ENCODE measurements around the gene VTN.
A peak's percentile ranks its signal among the peaks of the same experiment; 100 is the strongest.

The VTN gene

GRCh38 chr17:28368306-28368831 is 1.7 kb downstream of the VTN start:
- DNase-seq (ENCODE audit: low read depth), result no peak

GRCh38 chr17:28367641-28368305 is 2.3 kb downstream of the VTN start:
- no peak for DNase-seq (ENCODE audit: low read depth)

DNA sequence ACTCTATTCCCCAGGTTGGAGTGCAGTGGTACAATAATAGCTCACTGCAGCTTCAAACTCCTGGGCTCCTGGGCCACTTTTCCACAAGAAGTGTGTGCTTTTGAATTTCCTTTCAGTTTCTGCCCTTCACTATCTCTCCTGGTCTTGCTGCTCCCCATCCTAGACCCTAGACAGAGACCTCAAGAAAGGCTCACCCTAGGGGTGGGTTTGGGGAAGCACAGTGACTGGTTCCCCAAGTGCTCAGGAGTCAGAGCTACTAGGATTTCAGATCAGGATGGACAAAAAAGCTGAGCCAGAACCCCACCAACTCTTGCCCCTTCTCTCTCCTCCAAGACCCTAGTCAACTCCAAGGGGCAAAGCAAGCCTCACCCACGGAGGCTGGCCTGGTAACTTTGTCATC is 3.5 kb downstream of the VTN start:
- no peak for DNase-seq (ENCODE audit: low read depth)

DNA sequence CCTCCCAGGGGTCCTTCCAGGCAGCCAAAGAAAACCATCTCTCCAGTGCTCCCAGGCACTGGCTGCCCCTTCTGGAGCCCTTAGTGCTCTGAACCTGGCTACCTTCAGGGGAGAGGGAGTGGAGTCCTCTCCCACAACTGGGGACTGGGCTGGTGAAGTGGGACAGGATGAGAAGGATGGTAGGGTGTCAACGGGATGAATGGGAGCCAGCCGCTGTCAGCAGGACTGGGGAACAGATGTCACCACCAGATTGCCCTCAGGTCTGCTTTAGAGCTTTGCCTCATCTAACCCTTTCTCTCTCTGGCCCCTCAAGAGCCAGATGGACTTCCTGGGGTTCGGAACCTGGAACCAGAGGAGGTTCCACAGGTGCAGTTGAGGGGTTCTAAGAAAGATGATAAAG is 4.6 kb downstream of the VTN start:
- DNase-seq (ENCODE audit: low read depth), result no peak

DNA sequence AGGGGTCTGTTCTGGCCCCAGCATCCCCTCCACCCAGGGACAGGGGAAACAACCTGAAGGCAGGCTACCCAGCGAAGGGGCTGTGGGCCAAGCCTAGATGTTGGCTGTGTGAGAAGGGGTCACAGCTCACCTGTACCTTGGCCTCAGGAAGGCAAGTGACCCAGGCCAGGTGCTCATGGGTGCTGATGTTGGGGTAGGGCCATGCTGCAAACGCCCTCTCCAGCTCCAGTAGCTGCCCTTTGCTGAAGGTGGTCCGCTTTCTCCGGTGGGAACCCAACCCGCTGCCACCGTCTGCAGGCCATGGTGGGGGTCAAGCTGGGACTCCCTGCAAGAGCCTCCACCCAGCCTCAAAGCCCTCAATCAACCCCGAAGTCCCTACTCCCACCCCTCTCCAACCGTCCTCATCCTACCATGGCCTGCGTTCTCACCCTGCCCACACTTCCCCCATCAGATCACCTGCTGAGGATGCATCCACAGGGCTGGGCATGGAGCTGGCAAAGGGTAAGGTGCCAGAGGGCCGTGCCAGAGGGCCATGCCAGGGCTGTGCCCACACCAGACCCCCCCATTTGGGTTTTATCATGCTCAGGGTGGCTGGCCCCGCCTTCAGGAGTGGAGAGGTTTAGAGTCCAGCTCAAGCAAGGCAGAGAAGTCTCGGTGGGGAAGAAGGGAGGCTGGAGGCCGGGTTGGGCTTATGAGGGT is 5.3 kb downstream of the VTN start, which contains the start of gene SEBOX:
SEBOX (minus strand) TSS at position 535 of the 699 bp plus-strand sequence; CDS start at position 487, 48 bp downstream.
- no peak for DNase-seq (ENCODE audit: low read depth)

DNA sequence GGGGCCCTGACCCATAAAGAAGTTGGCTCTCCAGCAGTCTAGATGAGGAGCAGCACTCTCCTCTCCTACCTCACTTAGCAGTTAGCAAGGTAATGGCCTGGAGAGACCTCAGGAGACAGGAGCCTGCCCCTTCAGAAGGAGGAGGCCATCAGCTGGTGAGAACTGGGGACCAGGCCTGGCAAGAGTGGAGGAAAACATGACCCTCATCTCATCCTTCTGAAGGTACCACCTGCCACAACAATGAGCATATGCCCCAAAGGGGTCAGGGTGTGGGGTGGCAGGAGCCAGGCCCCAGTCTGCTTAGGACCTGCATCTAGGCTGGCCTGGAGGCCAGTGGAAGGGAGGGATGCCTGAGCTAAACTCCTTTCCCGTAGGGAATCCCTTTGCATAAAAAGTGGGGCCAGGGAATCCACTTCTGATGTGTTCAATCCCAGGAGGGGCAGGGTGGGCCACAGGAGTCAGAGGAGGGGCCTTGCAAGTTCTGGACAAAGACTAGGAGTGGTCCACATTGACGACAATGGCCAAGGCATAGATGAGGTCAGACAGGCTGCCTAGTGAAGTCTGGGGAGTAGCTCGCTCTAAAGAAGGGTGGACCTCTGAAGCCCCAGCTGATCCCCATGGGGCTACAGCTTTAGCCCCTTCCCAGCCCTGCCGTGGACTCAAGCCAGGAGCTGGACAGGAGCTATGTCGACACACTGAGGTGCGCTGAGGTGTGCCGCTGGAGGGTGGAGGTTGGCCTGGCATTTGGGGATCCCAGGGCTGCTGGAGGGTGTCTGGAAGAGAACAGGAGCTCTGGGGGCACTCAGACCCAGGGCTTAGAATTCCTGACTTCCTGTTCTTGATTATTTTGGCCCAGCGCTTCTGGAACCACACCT is 6.1 kb downstream of the VTN start:
- DNase-seq (ENCODE audit: low read depth), result no peak

- DNase-seq (ENCODE audit: low read depth), result no peak
Measured at GRCh38 chr17:28363186-28363585, 6.9 kb downstream of the VTN start.

- no peak for DNase-seq (ENCODE audit: low read depth)
Measured at GRCh38 chr17:28357901-28358197, 12.3 kb downstream of the VTN start.

DNA sequence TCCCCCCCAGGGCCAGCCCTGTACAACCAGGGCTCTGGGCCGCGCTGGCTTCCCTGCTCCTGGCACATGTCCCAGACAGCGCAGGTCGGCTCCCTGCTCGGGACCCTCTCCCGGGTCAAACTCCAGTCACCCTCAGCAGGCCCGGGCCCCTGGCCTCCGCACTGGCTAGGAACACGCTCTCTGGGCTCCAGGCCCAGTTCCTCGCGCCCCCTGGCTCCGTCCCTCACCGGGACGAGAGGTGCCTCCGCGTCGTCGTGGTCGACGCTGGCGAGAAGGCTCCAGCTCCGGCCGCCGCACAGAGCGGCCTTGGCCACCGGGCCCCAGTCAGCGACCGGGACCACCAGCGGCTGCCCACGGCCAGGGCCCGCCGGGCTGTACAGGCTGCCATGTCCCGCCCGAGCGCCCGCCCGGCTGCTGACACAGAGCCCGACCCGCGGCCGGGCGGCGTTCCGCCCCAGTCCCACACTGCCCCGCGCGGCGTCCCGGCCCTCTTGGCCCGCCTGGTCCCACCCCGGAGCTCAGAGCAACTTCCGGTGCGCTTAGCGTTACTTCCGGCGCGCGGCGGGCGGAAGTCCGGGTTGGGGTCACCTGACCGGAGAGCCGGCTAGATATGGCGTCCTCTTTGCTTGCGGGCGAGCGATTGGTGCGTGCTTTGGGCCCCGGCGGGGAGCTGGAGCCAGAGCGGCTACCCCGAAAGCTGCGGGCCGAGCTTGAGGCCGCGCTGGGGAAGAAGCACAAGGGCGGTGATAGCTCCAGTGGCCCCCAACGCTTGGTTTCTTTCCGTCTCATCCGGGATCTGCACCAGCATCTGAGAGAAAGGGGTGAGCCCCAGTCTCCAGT is 12.8 kb downstream of the VTN start, which contains the start of gene POLDIP2:
POLDIP2 (minus strand) TSS at position 467 of the 840 bp plus-strand sequence; CDS start at position 388, 79 bp downstream.
- DNase-seq (ENCODE audit: low read depth), result peak; percentile 92

DNA sequence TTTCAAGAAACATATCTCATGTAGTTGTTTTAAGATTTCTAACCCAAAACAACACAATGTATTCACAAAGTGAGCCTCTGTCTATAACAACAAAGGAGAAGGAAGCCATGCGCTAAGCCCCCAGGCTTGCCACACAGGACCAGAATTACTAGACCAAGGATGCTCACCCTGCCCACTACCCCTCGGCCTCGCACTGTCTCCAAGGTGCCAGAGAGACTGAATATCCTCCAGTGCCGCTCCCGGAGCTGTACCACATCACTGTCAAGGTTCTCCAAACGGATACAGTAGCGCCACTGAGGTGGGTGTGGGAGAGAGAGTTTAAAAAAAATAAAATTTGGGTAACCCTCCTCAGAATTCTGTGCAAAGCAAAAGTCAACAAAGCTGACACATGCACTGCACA is 19.8 kb downstream of the VTN start:
- DNase-seq (ENCODE audit: low read depth), result no peak

- DNase-seq (ENCODE audit: low read depth), result no peak
Measured at GRCh38 chr17:28348979-28349378, 21.1 kb downstream of the VTN start.

- no peak for DNase-seq (ENCODE audit: low read depth)
Measured at GRCh38 chr17:28347261-28347891, 22.7 kb downstream of the VTN start.

- no peak for DNase-seq (ENCODE audit: low read depth)
Measured at GRCh38 chr17:28346746-28347246, 23.3 kb downstream of the VTN start.

- no peak for DNase-seq (ENCODE audit: low read depth)
Measured at GRCh38 chr17:28346199-28346580, 23.9 kb downstream of the VTN start.

DNA sequence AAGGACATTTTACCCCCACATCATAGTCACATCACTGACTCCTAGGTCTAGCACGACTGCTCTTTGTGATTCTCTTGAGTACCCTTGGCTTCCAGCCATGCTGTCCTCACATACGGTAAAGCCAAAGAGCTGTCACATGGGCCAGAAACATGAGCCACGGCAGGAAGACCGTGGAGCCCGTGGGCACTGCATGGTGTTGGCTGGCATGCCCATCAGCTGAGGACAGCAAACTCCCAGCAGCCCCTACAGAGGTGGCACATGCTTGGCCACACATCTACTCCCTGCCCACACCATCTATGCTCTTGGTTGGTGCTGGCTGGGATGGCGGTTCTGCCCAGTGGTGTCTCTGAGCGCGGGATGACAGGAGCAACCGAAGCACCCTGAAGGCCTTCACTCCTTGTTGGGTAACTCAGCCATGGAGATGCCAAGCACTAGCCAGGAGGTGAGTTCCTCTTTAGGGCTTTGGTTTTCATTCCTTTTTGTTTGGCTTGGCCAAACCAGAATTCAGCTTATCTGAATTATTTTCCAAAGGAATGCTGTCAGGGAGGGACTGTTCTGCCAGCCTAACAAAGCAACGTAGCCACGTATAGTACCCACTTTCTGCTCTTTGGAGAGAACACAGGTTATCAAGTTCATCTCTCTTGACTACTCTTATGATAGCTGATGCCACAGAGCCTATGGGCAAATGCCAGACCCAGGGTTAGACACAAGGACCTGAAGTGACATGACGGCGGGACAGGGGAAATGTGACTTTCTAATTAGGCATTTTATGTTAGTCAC is 24.5 kb downstream of the VTN start:
- DNase-seq (ENCODE audit: low read depth), result no peak

GRCh38 chr17:28344435-28344901 is 25.6 kb downstream of the VTN start:
- no peak for DNase-seq (ENCODE audit: low read depth)

DNA sequence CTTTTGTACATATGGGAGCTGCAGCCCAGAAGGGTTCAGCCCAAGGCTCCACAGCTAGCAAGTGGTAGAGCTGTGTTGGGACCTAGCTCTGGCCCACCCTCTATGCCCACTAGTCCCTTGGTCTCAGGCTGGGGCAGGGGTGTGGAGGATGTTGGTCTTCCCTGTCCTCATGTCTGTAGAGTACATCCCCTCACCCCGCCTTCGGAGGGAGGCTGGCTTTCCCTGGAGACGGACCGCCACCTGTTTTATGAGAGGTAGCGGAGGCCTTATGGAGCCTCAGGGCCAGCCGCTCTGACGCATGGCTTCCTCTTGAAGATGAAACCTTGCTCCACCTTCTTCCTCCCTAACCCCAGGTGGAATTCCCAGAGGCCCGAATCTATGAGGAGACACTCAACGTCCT is 26.1 kb downstream of the VTN start:
- no peak for DNase-seq (ENCODE audit: low read depth)

DNA sequence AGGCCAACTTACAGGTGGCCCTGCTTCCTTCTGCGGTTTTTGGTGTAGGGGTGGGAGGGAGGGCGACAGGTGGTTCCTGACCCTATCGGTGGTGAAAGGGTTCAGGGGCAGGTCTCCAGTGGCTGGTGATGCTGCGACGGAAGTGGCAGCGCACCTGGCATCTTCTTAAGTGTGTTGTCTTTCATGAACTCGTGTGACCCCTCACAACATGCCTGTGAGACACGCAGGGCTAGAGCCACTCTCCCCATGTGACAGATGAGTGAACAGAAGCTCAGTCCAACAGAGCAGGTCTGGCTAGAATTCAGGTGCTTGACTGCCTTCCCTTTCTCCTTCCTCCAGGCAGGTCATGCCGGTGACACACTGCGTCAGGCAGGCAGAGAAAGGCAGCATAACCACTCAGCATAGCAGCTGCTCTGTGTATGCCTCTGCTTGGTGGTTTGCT is 26.6 kb downstream of the VTN start:
- no peak for DNase-seq (ENCODE audit: low read depth)

DNA sequence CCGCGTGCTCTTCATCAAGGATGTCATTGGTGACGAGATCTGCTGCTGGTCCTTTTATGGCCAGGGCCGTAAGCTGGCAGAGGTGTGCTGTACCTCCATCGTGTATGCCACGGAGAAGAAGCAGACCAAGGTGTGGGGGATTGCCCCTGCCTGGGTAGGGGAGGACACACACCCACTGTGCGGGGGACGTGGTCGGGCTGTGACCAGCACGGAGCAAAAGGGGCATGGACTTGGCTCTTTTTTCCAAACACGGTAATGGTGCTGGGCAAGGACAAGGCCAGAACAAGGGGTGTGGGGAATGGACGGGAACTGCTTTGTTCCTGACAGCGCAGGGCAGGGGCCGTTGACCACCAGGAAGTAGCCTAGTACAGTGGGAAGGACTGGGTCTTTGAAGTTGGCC is 27.8 kb downstream of the VTN start:
- DNase-seq (ENCODE audit: low read depth), result no peak

GRCh38 chr17:28341516-28341915 is 28.6 kb downstream of the VTN start:
- no peak for DNase-seq (ENCODE audit: low read depth)

Measured in T-helper 22 cell (primary cell).